ENCODE results near the gene ID2.

ID2 gene

GRCh38 chr2:8680822-8681760 is 765 bp upstream of the ID2 start:
- Histone ChIP-seq H2AFZ (ENCODE audit: low read length) (peak overlapping the region; percentile 88), H3K36me3 (ENCODE audit: insufficient read depth, low read length) (no peaks in the 10 kb centered on the region), H3K27me3 (ENCODE audit: insufficient read depth, low read length, poor library complexity, severe bottlenecking) (no peaks in the 10 kb centered on the region)

GRCh38 chr2:8682719-8683667 is 1.1 kb downstream of the ID2 start:
- Histone ChIP-seq H4K20me1 (ENCODE audit: insufficient read depth, low read length, poor library complexity, severe bottlenecking) (peaks cover 28% of the 10 kb centered on the region), H3K4me1 (ENCODE audit: insufficient read depth, low read length, poor library complexity, severe bottlenecking) (peaks cover 45% of the 10 kb centered on the region), H3K9me2 (replicated peaks; ENCODE audit: low read depth, low read length) (no peaks in the 10 kb centered on the region), H3K36me3 (ENCODE audit: insufficient read depth, low read length) (no peaks in the 10 kb centered on the region), H3K9me3 (ENCODE audit: insufficient read depth, low read depth, low read length) (no peaks in the 10 kb centered on the region), H3F3A (ENCODE audit: low read depth) (peaks cover 5% of the 10 kb centered on the region; the same call in 1 of the 2 replicates), H2AFZ (ENCODE audit: low read length) (no peak overlapping the region; the same call in 1 of the 2 replicates), H3K79me2 (ENCODE audit: insufficient read depth, low read length) (peaks cover 44% of the 10 kb centered on the region), H3K9ac (ENCODE audit: low read depth, low read length, poor library complexity, severe bottlenecking) (peak overlapping the region; percentile 94), H3K4me2 (ENCODE audit: low read depth, low read length, poor library complexity, severe bottlenecking) (peak overlapping the region; percentile 70), H3K27me3 (ENCODE audit: insufficient read depth, low read length, poor library complexity, severe bottlenecking) (no peaks in the 10 kb centered on the region), H3K4me3 (ENCODE audit: low read length, poor library complexity, severe bottlenecking) (peak overlapping the region; percentile 92)
- TF ChIP-seq CTCF (conservative IDR thresholded peaks at IDR 0.05; ENCODE audit: low read length) (0 out of 2 replicates have a peak, but pooled peaks have one; percentile 12), EZH2phosphoT487 (IDR thresholded peaks at IDR 0.05; ENCODE audit: borderline replicate concordance) (no peak)

More at GRCh38 chr2:8680822-8681760, 765 bp upstream of the ID2 start:
- Histone ChIP-seq H3F3A (ENCODE audit: low read depth) (peaks cover 5% of the 10 kb centered on the region; the same call in 1 of the 2 replicates), H3K4me1 (ENCODE audit: insufficient read depth, low read length, poor library complexity, severe bottlenecking) (peaks cover 43% of the 10 kb centered on the region), H3K4me3 (ENCODE audit: low read length, poor library complexity, severe bottlenecking) (peak overlapping the region; percentile 84), H3K9ac (ENCODE audit: low read depth, low read length, poor library complexity, severe bottlenecking) (peak overlapping the region; percentile 69), H3K9me3 (ENCODE audit: insufficient read depth, low read depth, low read length) (no peaks in the 10 kb centered on the region), H3K4me2 (ENCODE audit: low read depth, low read length, poor library complexity, severe bottlenecking) (peak overlapping the region; percentile 85), H4K20me1 (ENCODE audit: insufficient read depth, low read length, poor library complexity, severe bottlenecking) (peaks cover 28% of the 10 kb centered on the region), H3K9me2 (replicated peaks; ENCODE audit: low read depth, low read length) (no peaks in the 10 kb centered on the region), H3K79me2 (ENCODE audit: insufficient read depth, low read length) (peaks cover 40% of the 10 kb centered on the region)
- TF ChIP-seq CTCF (conservative IDR thresholded peaks at IDR 0.05; ENCODE audit: low read length) (no peak), EZH2phosphoT487 (IDR thresholded peaks at IDR 0.05; ENCODE audit: borderline replicate concordance) (no peak)

DNA sequence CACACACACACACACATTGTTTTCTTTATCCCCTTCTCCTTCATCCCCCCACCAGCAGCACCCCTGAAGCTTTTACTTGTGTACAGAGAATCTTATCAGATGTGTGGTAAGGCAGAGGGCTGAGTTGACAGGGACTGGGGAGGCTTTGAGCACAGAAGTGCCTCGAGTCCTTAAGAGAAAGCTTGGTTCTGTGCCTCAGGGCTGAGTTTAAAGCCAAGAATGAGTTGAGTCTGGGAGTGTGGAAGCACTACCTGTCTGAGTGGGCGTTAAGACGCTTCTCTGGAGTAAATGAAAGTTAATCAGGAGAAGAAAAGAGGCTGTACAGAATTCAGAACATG is 2.7 kb downstream of the ID2 start:
- H3K4me2 ChIP-seq (ENCODE audit: low read depth, low read length, poor library complexity, severe bottlenecking): peak overlapping the region; percentile 70

More for the DNA sequence above, 2.7 kb downstream of the ID2 start:
- H3K4me3 ChIP-seq (ENCODE audit: low read length, poor library complexity, severe bottlenecking): peak overlapping the region; percentile 92
- peaks cover 28% of the 10 kb centered on the region for H4K20me1 ChIP-seq (ENCODE audit: insufficient read depth, low read length, poor library complexity, severe bottlenecking)
- no peaks in the 10 kb centered on the region for H3K9me3 ChIP-seq (ENCODE audit: insufficient read depth, low read depth, low read length)
- no peaks in the 10 kb centered on the region for H3K9me2 ChIP-seq (replicated peaks; ENCODE audit: low read depth, low read length)
- H3K4me1 ChIP-seq (ENCODE audit: insufficient read depth, low read length, poor library complexity, severe bottlenecking): peaks cover 39% of the 10 kb centered on the region
- H2AFZ ChIP-seq (ENCODE audit: low read length): no peak overlapping the region
- peaks cover 44% of the 10 kb centered on the region for H3K79me2 ChIP-seq (ENCODE audit: insufficient read depth, low read length)
- peak overlapping the region; percentile 94 for H3K9ac ChIP-seq (ENCODE audit: low read depth, low read length, poor library complexity, severe bottlenecking)
- H3K27me3 ChIP-seq (ENCODE audit: insufficient read depth, low read length, poor library complexity, severe bottlenecking): no peaks in the 10 kb centered on the region
- H3K36me3 ChIP-seq (ENCODE audit: insufficient read depth, low read length): no peaks in the 10 kb centered on the region
- no peak for TF ChIP-seq EZH2phosphoT487 (IDR thresholded peaks at IDR 0.05; ENCODE audit: borderline replicate concordance)
- no peak for TF ChIP-seq CTCF (conservative IDR thresholded peaks at IDR 0.05; ENCODE audit: low read length)
- peaks cover 5% of the 10 kb centered on the region; the same call in 1 of the 2 replicates for H3F3A ChIP-seq (ENCODE audit: low read depth)

Measured in Loucy (cell line).